GM12892 (cell line): ENCODE data around the gene ID1.
"Not testable (repeated sequence)": the region's sequence is repeated elsewhere in the genome, so short reads cannot be mapped to it uniquely, and the experiment has no call there.

Experiments used
- DNase-seq: peaks from one replicate; pipeline ENCODE4 v3.0.0; 2011; ENCODE audit not compliant: insufficient read length
- FAIRE-seq: peaks from 2 replicates; lab custom pipeline; 2011; peaks lifted over from hg19 to GRCh38; lab: Jason Lieb, UNC
- POLR2A ChIP-seq: IDR thresholded peaks from 2 replicates; pipeline ENCODE4 v1.6.1; 2011; ENCODE audit warnings: low read depth, low read length, control low read depth
- POLR2AphosphoS5 ChIP-seq: IDR thresholded peaks from 2 replicates; pipeline ENCODE4 v1.6.1; 2011; ENCODE audit warnings: low read depth, low read length, control low read depth
- TAF1 ChIP-seq: IDR thresholded peaks from 2 replicates; pipeline ENCODE4 v1.6.1; 2011; ENCODE audit warnings: low read depth, mild to moderate bottlenecking, control low read depth, low read length, borderline replicate concordance

Gene ID1

GRCh38 chr20:31595654-31596411 lies 9.3 kb upstream of the ID1 start:
- TF ChIP-seq POLR2AphosphoS5 (no peak), POLR2A (no peak), TAF1 (no peak)
- no peak for FAIRE-seq
- no peak for DNase-seq

GRCh38 chr20:31596412-31596715 lies 8.7 kb upstream of the ID1 start:
- DNase-seq, FAIRE-seq: not testable (repeated sequence)

GRCh38 chr20:31596831-31597480 lies 8.1 kb upstream of the ID1 start:
- TF ChIP-seq TAF1, result no peak
- TF ChIP-seq POLR2AphosphoS5, result no peak
- TF ChIP-seq POLR2A, result no peak
- FAIRE-seq (no peak), DNase-seq (no peak)

- no peak for DNase-seq
- TF ChIP-seq POLR2AphosphoS5, result no peak
- no peak for TF ChIP-seq POLR2A
- TF ChIP-seq TAF1, result no peak
- FAIRE-seq, result no peak
Observed at GRCh38 chr20:31597481-31597855, 7.6 kb upstream of the ID1 start.

GRCh38 chr20:31602431-31602778 lies 2.7 kb upstream of the ID1 start:
- TF ChIP-seq TAF1, result no peak
- TF ChIP-seq POLR2AphosphoS5, result no peak
- TF ChIP-seq POLR2A, result no peak
- DNase-seq, result no peak
- FAIRE-seq, result no peak

GRCh38 chr20:31602779-31603441 lies 2.2 kb upstream of the ID1 start:
- DNase-seq (no peak), FAIRE-seq (no peak)
- TF ChIP-seq POLR2A (no peak), POLR2AphosphoS5 (no peak), TAF1 (no peak)

GRCh38 chr20:31603822-31604566 lies 1.1 kb upstream of the ID1 start:
- peak; percentile 75 for DNase-seq
- FAIRE-seq, result no peak

GRCh38 chr20:31604567-31605030 lies 490 bp upstream of the ID1 start:
- no peak for TF ChIP-seq POLR2A
- TF ChIP-seq POLR2AphosphoS5, result no peak
- TF ChIP-seq TAF1, result no peak
- FAIRE-seq, result no peak
- DNase-seq, result no peak

More at GRCh38 chr20:31603822-31604566, 1.1 kb upstream of the ID1 start:
- TF ChIP-seq TAF1 (no peak), POLR2AphosphoS5 (no peak), POLR2A (no peak)

GRCh38 chr20:31605902-31606803 lies 1.1 kb downstream of the ID1 start:
- FAIRE-seq (no peak), DNase-seq (no peak)
- TF ChIP-seq POLR2AphosphoS5 (no peak), POLR2A (no peak), TAF1 (no peak)

- TF ChIP-seq POLR2A, result no peak
- TF ChIP-seq POLR2AphosphoS5, result no peak
- TF ChIP-seq TAF1, result no peak
- DNase-seq (no peak), FAIRE-seq (no peak)
Observed at GRCh38 chr20:31606804-31607639, 1.9 kb downstream of the ID1 start.

GRCh38 chr20:31607640-31608250 lies 2.7 kb downstream of the ID1 start:
- FAIRE-seq, result no peak
- TF ChIP-seq TAF1 (no peak), POLR2A (no peak), POLR2AphosphoS5 (no peak)
- DNase-seq, result no peak
